Measurements from ENCODE around the gene SLC6A16.

SLC6A16 gene

GRCh38 chr19:49347835-49348234 is 22.8 kb upstream of the SLC6A16 start:
- no peak for DNase-seq (ENCODE audit: extremely low spot score, insufficient read length, low read depth)
- FAIRE-seq = peak; percentile 71

GRCh38 chr19:49347191-49347590 is 22.2 kb upstream of the SLC6A16 start:
- DNase-seq (ENCODE audit: extremely low spot score, insufficient read length, low read depth) = no peak
- FAIRE-seq = no peak

GRCh38 chr19:49344505-49345423 is 19.8 kb upstream of the SLC6A16 start:
- DNase-seq (ENCODE audit: extremely low spot score, insufficient read length, low read depth) (no peak), FAIRE-seq (no peak)

- FAIRE-seq = no peak
- DNase-seq (ENCODE audit: extremely low spot score, insufficient read length, low read depth) = no peak
Measured at GRCh38 chr19:49343123-49343522, 18.1 kb upstream of the SLC6A16 start.

DNA sequence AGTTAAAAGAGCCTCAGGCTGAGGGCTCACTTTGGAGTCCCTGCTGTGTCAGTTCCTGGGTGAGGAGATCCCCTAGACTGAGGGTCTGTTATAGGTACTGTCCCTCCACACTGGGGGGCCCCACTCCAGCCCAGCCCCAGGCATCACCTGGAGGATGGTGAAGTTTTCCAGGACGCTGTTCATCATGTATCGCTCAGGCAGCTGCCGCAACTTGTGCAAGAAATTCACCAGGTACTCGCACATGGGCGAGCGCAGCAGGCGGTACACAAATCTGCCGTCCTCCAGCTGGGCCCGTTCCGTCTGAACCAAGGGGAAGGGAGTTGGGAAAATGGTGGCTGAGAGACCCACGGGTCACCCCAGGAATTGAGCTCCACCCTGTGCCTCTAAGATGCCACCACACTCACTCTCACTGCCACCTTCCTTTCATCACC is 17.3 kb upstream of the SLC6A16 start:
- DNase-seq (ENCODE audit: extremely low spot score, insufficient read length, low read depth) = no peak
- no peak for FAIRE-seq

DNA sequence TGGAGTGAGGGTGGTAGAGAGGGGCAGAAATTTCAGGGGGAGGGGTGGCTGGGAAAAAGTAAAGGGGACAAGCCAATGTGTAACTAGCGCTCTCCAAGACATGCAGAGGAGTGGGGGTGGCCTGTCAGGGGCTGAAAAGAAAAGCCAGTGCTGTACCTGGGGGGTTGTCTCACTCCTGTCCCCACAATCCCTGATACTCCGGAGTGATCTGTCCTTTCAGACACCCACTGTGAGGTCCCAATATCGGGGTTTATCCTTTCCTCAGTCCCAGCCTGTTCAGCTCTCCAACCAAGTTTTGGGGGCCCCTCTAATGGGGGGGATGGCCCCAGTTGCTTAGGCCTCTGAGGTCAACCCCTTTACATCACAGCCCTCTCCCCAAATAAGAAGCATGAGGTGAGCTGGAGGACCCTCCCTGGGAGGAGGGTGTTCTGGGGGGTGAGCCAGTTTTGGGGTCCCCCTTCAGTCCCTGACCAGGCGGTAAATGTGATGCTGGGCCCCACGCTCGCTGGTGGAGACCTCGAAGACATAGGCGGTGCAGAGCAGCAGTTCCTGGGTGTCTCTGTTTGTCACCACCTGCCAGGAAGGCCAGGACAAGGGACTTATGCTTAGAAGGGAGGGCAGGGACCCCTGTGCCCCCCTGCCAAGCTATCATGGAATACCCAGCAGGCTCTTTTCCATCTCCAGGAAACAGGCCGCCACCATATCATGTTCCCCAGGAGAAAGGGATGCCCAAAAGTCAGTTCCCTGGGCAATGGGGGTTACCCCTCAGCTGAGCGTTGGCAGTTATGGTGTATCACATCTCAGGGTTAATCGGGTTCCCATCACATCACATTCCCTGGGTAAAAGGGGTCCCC is 16.1 kb upstream of the SLC6A16 start:
- FAIRE-seq (no peak), DNase-seq (ENCODE audit: extremely low spot score, insufficient read length, low read depth) (no peak)

- FAIRE-seq (peak; percentile 98), DNase-seq (ENCODE audit: extremely low spot score, insufficient read length, low read depth) (peak; percentile 96)
Measured at GRCh38 chr19:49340069-49340864, 15.3 kb upstream of the SLC6A16 start.

GRCh38 chr19:49339301-49340068 is 14.5 kb upstream of the SLC6A16 start:
- DNase-seq (ENCODE audit: extremely low spot score, insufficient read length, low read depth) (no peak), FAIRE-seq (no peak)

DNA sequence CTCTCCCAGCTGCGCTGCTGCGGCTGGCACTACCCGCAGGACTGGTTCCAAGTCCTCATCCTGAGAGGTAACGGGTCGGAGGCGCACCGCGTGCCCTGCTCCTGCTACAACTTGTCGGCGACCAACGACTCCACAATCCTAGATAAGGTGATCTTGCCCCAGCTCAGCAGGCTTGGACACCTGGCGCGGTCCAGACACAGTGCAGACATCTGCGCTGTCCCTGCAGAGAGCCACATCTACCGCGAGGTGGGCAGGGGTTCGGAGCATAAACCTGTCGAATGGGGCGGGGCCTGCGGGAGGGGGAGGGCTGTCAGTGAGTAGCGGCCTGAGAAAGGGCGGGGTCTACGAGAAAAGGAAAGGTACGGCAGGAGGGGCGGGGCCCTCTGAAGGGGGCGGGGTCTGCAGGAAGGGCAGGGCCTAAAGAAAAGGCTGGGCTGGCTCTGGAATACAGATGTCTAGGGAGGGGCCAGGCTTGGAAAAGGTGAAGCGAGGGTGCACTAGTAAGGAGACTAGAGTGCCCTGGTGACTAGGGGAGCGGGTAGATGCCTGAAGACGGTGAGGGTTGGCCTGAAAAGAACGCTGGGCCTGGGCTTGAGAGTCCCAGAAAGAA is 13.8 kb upstream of the SLC6A16 start:
- FAIRE-seq = no peak
- no peak for DNase-seq (ENCODE audit: extremely low spot score, insufficient read length, low read depth)

GRCh38 chr19:49338023-49338677 is 13.2 kb upstream of the SLC6A16 start:
- FAIRE-seq = no peak
- DNase-seq (ENCODE audit: extremely low spot score, insufficient read length, low read depth) = no peak

GRCh38 chr19:49337267-49338022 is 12.5 kb upstream of the SLC6A16 start:
- no peak for FAIRE-seq
- DNase-seq (ENCODE audit: extremely low spot score, insufficient read length, low read depth) = no peak

DNA sequence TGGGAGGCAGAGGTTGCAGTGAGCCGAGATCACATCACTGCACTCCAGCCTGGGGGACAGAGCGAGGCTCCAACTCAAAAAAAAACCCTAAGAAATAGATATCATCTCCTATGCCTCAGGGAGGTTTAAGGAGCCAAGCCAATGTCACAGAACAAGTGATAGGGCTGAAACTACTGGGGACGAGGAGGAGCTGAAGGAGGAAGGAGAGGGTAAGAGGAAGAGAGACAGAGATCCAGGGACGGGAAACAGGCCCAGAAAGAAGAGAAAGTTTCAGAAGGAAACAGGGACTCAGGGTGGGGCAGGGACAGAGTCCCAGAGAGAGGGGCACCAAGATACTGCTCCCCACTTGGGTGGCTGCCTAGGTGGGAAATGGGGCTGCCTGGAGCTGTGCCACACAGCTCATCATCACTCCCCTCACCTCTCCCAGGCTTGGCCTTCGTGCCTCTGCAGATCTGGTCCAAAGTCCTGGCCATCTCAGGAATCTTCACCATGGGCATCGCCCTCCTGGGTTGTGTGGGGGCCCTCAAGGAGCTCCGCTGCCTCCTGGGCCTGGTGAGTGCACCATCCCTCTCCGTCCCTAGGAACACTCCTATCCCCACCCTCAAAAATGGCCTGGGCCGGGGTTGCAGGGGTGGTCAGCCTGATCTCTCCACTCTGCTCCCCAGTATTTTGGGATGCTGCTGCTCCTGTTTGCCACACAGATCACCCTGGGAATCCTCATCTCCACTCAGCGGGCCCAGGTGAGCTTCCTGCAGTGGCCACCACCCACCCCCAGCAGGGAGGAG is 11.7 kb upstream of the SLC6A16 start:
- DNase-seq (ENCODE audit: extremely low spot score, insufficient read length, low read depth) (no peak), FAIRE-seq (no peak)

- DNase-seq (ENCODE audit: extremely low spot score, insufficient read length, low read depth) = no peak
- peak; percentile 54 for FAIRE-seq
Measured at GRCh38 chr19:49335784-49336481, 10.9 kb upstream of the SLC6A16 start.

GRCh38 chr19:49335071-49335783 is 10.2 kb upstream of the SLC6A16 start, which contains the start of gene CD37:
CD37 (plus strand) TSS chr19:49335406; CDS start chr19:49335541, 135 bp downstream.
- peak; percentile 96 for FAIRE-seq
- DNase-seq (ENCODE audit: extremely low spot score, insufficient read length, low read depth) = no peak

DNA sequence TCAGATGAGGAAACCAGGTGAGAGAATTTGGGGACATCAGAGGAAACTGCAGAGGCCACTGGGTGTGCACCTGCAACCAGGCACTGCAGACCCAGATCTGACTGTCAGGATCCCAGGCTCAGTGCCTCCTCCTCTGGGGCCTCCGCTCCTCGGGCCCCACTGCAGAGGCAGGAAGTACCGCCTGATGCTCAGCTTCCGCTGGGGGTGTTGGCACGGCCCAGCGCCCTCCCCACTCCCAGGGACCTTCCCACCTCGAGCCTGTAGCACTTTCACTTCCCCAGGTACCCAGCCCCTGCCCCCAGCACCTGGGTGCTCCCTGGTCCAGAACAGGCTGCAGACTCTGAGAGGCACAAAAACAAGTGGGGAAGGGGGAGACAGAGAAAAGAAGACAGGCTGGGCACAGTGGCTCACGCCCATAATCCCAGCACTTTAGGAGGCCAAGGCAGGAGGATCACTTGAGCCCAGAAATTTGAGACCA is 8.9 kb upstream of the SLC6A16 start:
- peak; percentile 95 for FAIRE-seq

GRCh38 chr19:49333418-49333805 is 8.4 kb upstream of the SLC6A16 start:
- no peak for FAIRE-seq
- DNase-seq (ENCODE audit: extremely low spot score, insufficient read length, low read depth) = no peak

More for the DNA sequence above, 8.9 kb upstream of the SLC6A16 start:
- DNase-seq (ENCODE audit: extremely low spot score, insufficient read length, low read depth) = no peak

Measured in GM18507 (cell line).